Naive thymus-derived CD4-positive, alpha-beta T cell (primary cell): ENCODE results near the gene RHOU. TPM values are rescaled to one million over a fixed set of nuclear protein-coding genes. Genes with fewer than 3 reads are reported as not detected.

Source experiments
- ATAC-seq: fragments of 150-1000 bp; cut with Tn5 transposase; 2 replicates; pipeline ENCODE4 v1.10.0; 2021; ENCODE audit warnings: mild to moderate bottlenecking, moderate library complexity
- CTCF ChIA-PET: fragments of 350-600 bp; sonication (Branson Sonifier 250); formaldehyde crosslinking; loops from one replicate; lab custom pipeline; 2021; ENCODE audit warnings: antibody characterized with exemption; lab: Charles Lee
- POLR2A ChIA-PET: fragments of 350-600 bp; sonication (Branson Sonifier 250); formaldehyde crosslinking; loops from one replicate; lab custom pipeline; 2021; ENCODE audit warnings: antibody characterized with exemption, inconsistent platforms; lab: Charles Lee
- DNase-seq, 9 donors: peaks; one replicate each; pipeline versions ENCODE4 v3.0.0 to v3.0.0-alpha.2; 2020 to 2022; ENCODE audit warnings: mixed read lengths in 1 of 9
- H3K27ac ChIP-seq: one replicate; pipeline ENCODE4 v1.7.0; 2013; ENCODE audit warnings: mild to moderate bottlenecking, low read depth, low read length, moderate library complexity
- H3K27me3 ChIP-seq, 2 donors: one replicate each; pipeline ENCODE4 v1.7.0; 2013; ENCODE audit warnings: low read length in 2 of 2, mild to moderate bottlenecking in 2 of 2, moderate library complexity in 2 of 2; ENCODE audit not compliant: control insufficient read depth in 2 of 2, insufficient read depth in 2 of 2
- H3K36me3 ChIP-seq, 3 experiments: 1 replicate in 2 of 3; 2 replicates in 1 of 3; pipeline ENCODE4 v1.7.0; 2013; ENCODE audit warnings: low read length in 3 of 3, mild to moderate bottlenecking in 3 of 3, moderate library complexity in 1 of 3; ENCODE audit not compliant: insufficient read depth in 3 of 3, control insufficient read depth in 2 of 3
- H3K4me1 ChIP-seq, 2 donors: one replicate each; pipeline ENCODE4 v1.7.0; 2013; ENCODE audit warnings: low read length in 2 of 2, mild to moderate bottlenecking in 2 of 2, moderate library complexity in 1 of 2; ENCODE audit not compliant: control insufficient read depth in 2 of 2, insufficient read depth in 2 of 2
- H3K4me3 ChIP-seq: 2 replicates; pipeline ENCODE4 v1.7.0; 2013; ENCODE audit warnings: mild to moderate bottlenecking, low read length
- H3K9me3 ChIP-seq, 3 experiments: 1 replicate in 2 of 3; 2 replicates in 1 of 3; pipeline ENCODE4 v1.7.0; 2013; ENCODE audit warnings: low read length in 3 of 3; ENCODE audit not compliant: control insufficient read depth in 2 of 3
- H3K27ac Mint-ChIP-seq, 9 donors: one replicate each; pipeline ENCODE4 v1.8.0; 2020 to 2022; ENCODE audit warnings: mixed read lengths in 9 of 9, mild to moderate bottlenecking in 8 of 9, moderate library complexity in 5 of 9, inconsistent platforms in 2 of 9
- H3K27me3 Mint-ChIP-seq, 5 donors: one replicate each; pipeline ENCODE4 v1.8.0; 2021 to 2022; ENCODE audit warnings: mixed read lengths in 5 of 5, mild to moderate bottlenecking in 1 of 5
- H3K36me3 Mint-ChIP-seq, 5 donors: one replicate each; pipeline ENCODE4 v1.8.0; 2020 to 2022; ENCODE audit warnings: mixed read lengths in 5 of 5, mild to moderate bottlenecking in 3 of 5, inconsistent platforms in 1 of 5
- H3K4me1 Mint-ChIP-seq, 7 donors: one replicate each; pipeline ENCODE4 v1.8.0; 2020 to 2022; ENCODE audit warnings: mixed read lengths in 7 of 7, mild to moderate bottlenecking in 3 of 7, inconsistent platforms in 1 of 7
- H3K4me3 Mint-ChIP-seq, 10 donors: one replicate each; pipeline ENCODE4 v1.8.0; 2020 to 2022; ENCODE audit warnings: mild to moderate bottlenecking in 10 of 10, mixed read lengths in 10 of 10, moderate library complexity in 6 of 10, inconsistent platforms in 2 of 10
- H3K9me3 Mint-ChIP-seq, 11 donors: one replicate each; pipeline ENCODE4 v1.8.0; 2020 to 2022; ENCODE audit warnings: mixed read lengths in 11 of 11, mild to moderate bottlenecking in 4 of 11, inconsistent platforms in 1 of 11, moderate library complexity in 1 of 11
- intact Hi-C, 2 donors: fragments of 100-400 bp; cut with micrococcal nuclease; formaldehyde crosslinking; loops; one replicate each; pipeline ENCODE4 v1.15.1; 2023
- polyA plus RNA-seq, 2 donors: library from polyadenylated mRNA; unstranded; fragments of 300-500 nt; fragmentation: Illumina TruSeq; gene quantifications; one replicate each; pipeline ENCODE4 v1.2.3, GENCODE V29; 2021
- total RNA-seq, 6 experiments: library from RNA in 5 of 6; stranded (reverse) in 5 of 6; gene quantifications; 1 replicate in 5 of 6; 2 replicates in 1 of 6; pipeline ENCODE4 v1.2.3 and lab custom pipeline; 2021 to 2026

Gene RHOU
- total and polyA plus RNA-seq, 7 experiments from 2014 or later: 0.09 to 6.5 (median 1.5) TPM

GRCh38 chr1:228721407-228721806 lies 13.9 kb upstream of the RHOU start:
- ATAC-seq: no peak
- H3K4me3 Mint-ChIP-seq: no peak overlapping the region
- H3K36me3 ChIP-seq: no peaks in the 10 kb centered on the region
- intact Hi-C loops: no loop called here
- no peak overlapping the region for H3K27ac ChIP-seq
- ChIA-PET CTCF (interaction anchor here (0.5 to 0.7 kb wide), 2 partner anchors 43 to 83 kb away, joined by 3 read pairs; no protein-coding TSS in a partner anchor), POLR2A (no interaction called here)
- peaks cover 0 to 17% (median 11%) of the 10 kb centered on the region in 5 donors for H3K27me3 Mint-ChIP-seq
- H3K4me3 ChIP-seq: no peak overlapping the region
- H3K27ac Mint-ChIP-seq: no peak overlapping the region
- H3K9me3 ChIP-seq: no peaks in the 10 kb centered on the region
- H3K4me1 Mint-ChIP-seq: no peaks in the 10 kb centered on the region
- no peaks in the 10 kb centered on the region for H3K9me3 Mint-ChIP-seq
- H3K36me3 Mint-ChIP-seq: no peaks in the 10 kb centered on the region
- no peaks in the 10 kb centered on the region for H3K27me3 ChIP-seq
- no peak for DNase-seq
- no peaks in the 10 kb centered on the region for H3K4me1 ChIP-seq

DNA sequence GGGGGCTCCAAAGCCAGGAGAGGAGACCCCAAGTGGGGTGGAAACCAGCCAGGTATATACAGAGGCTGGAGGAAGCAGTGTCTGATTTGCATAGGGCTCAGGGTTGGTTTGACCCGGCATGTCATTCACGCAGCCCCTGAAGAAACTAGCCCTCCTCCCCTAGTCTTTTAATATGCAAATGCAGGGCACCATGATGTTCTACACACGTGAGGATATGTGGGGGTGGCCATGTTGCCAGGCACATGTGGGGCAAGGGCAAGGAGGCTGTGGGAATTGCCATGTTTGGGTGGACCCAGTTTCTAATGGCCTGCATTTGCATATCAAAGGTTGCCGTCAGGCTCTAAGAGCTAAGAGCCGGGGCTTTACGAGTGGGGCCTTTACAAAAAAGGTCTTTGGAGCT lies 12.0 kb upstream of the RHOU start:
- H3K27ac Mint-ChIP-seq: no peak overlapping the region

DNA sequence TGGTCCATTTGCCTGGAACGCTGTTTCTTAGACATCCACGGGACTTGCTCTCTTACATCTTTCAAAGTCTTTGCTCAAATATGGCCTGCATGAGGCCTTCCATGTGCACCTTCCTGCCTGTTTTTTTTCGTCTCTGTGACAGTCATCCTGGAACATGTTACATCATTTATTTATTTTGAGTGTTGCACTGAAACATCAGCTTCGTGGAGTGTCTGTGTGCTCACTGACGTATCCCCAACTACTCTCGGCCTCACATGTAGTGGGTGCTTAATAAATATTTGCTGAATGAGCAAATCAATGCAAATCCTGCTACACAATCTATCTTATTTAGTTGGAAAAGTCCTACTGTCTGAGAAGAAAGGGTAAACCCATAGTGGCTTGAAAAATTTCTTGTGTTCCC lies 11.4 kb upstream of the RHOU start:
- no peak for ATAC-seq
- ChIA-PET CTCF (no interaction called here), POLR2A (no interaction called here)
- no peaks in the 10 kb centered on the region for H3K9me3 ChIP-seq
- H3K4me3 Mint-ChIP-seq: no peak overlapping the region
- no peaks in the 10 kb centered on the region for H3K4me1 ChIP-seq
- H3K36me3 Mint-ChIP-seq: no peaks in the 10 kb centered on the region
- DNase-seq: no peak
- no peaks in the 10 kb centered on the region for H3K9me3 Mint-ChIP-seq
- intact Hi-C loops: no loop called here
- no peak overlapping the region for H3K27ac ChIP-seq
- no peak overlapping the region for H3K27ac Mint-ChIP-seq
- peaks cover 4 to 25% (median 12%) of the 10 kb centered on the region in 5 donors for H3K27me3 Mint-ChIP-seq
- H3K4me1 Mint-ChIP-seq: no peaks in the 10 kb centered on the region
- peaks cover 0 to 3% of the 10 kb centered on the region in 2 donors for H3K27me3 ChIP-seq
- no peak overlapping the region for H3K4me3 ChIP-seq
- H3K36me3 ChIP-seq: no peaks in the 10 kb centered on the region

More for the DNA sequence above, 12.0 kb upstream of the RHOU start:
- Mint-ChIP-seq H3K36me3 (no peaks in the 10 kb centered on the region), H3K27me3 (peaks cover 8 to 27% (median 12%) of the 10 kb centered on the region in 5 donors), H3K4me3 (no peak overlapping the region), H3K9me3 (no peaks in the 10 kb centered on the region), H3K4me1 (no peaks in the 10 kb centered on the region)
- H3K36me3 ChIP-seq: no peaks in the 10 kb centered on the region
- no peak overlapping the region for H3K4me3 ChIP-seq
- ChIA-PET POLR2A (no interaction called here), CTCF (no interaction called here)
- ATAC-seq (no peak), DNase-seq (no peak)
- no peaks in the 10 kb centered on the region for H3K4me1 ChIP-seq
- no peak overlapping the region for H3K27ac ChIP-seq
- peaks cover 0 to 3% of the 10 kb centered on the region in 2 donors for H3K27me3 ChIP-seq
- intact Hi-C loops: no loop called here
- H3K9me3 ChIP-seq: no peaks in the 10 kb centered on the region

DNA sequence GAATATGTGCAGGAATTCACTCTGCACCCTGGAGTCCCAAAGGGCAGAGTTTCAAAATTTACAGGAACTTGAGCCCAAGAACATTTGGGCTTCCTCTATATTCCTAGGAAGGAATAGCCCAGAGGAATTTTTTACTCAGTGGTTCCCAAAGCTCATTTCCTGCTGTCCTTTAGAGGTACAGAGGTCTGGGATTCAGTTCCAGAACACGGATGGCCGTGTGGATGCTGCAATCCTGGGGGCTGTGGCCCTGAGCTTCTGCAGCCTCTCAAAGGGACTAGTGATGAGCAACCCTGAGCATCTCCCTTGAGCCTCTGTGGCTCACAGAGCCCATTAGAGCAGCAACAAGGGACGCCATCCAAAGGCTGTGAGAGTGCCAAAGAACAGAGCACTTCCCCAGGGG lies 10.1 kb upstream of the RHOU start:
- Mint-ChIP-seq H3K27ac (no peak overlapping the region), H3K27me3 (peaks cover 6 to 34% (median 12%) of the 10 kb centered on the region in 5 donors), H3K36me3 (no peaks in the 10 kb centered on the region), H3K9me3 (no peaks in the 10 kb centered on the region), H3K4me1 (no peaks in the 10 kb centered on the region), H3K4me3 (no peak overlapping the region)
- DNase-seq: no peak
- no peaks in the 10 kb centered on the region for H3K4me1 ChIP-seq
- H3K9me3 ChIP-seq: no peaks in the 10 kb centered on the region
- H3K36me3 ChIP-seq: no peaks in the 10 kb centered on the region
- H3K27me3 ChIP-seq: peaks cover 0 to 3% of the 10 kb centered on the region in 2 donors
- ATAC-seq: no peak
- intact Hi-C loops: no loop called here
- ChIA-PET POLR2A (no interaction called here), CTCF (interaction anchor here (0.7 kb wide), 1 partner anchor 9 kb away, joined by 3 read pairs; no protein-coding TSS in a partner anchor)
- H3K27ac ChIP-seq: no peak overlapping the region
- H3K4me3 ChIP-seq: no peak overlapping the region

DNA sequence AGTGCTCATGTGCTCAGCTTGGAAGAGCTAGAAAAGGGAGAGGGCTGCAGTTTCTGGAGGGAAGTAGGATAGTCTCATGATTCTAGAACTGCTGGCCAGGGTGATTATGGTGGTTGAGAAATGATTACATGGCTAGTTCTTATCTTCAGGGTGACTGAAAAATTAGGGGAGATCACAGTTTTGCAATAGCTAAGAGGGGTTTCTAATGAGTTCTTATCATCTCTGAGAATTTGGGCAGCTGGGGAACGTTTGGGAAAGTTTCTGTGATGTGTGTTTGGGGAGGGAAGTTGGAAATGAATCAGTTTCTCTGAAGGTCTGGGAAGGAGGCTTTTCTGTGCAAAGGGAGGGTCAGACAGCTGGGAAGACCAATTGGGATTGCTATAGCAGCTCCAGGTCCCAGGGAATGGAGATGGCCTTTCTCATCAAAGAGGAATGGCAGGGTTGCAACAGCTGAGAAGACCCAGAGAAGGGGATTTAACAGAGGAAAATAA lies 7.6 kb upstream of the RHOU start:
- Histone ChIP-seq H3K36me3 (no peaks in the 10 kb centered on the region), H3K27ac (no peak overlapping the region), H3K4me1 (no peaks in the 10 kb centered on the region), H3K9me3 (no peaks in the 10 kb centered on the region), H3K4me3 (no peak overlapping the region), H3K27me3 (peaks cover 0 to 3% of the 10 kb centered on the region in 2 donors)
- Mint-ChIP-seq H3K4me1 (no peaks in the 10 kb centered on the region), H3K27me3 (peaks cover 12 to 51% (median 25%) of the 10 kb centered on the region in 5 donors), H3K27ac (no peak overlapping the region), H3K4me3 (no peak overlapping the region), H3K36me3 (no peaks in the 10 kb centered on the region), H3K9me3 (no peaks in the 10 kb centered on the region)
- intact Hi-C loops: no loop called here
- no peak for ATAC-seq
- POLR2A ChIA-PET: no interaction called here
- CTCF ChIA-PET: interaction anchor here (0.6 to 1.4 kb wide), 2 partner anchors 501 to 1044 kb away, joined by 3 read pairs; no protein-coding TSS in a partner anchor
- DNase-seq: no peak

GRCh38 chr1:228732426-228732825 lies 2.9 kb upstream of the RHOU start:
- intact Hi-C loops: loop anchor here in 1 of 2 donors (10.0 kb wide), 1 partner anchor 262 kb away; no protein-coding TSS in a partner anchor
- Histone ChIP-seq H3K36me3 (no peaks in the 10 kb centered on the region), H3K27me3 (peaks cover 0 to 3% of the 10 kb centered on the region in 2 donors), H3K27ac (no peak overlapping the region), H3K9me3 (no peaks in the 10 kb centered on the region), H3K4me1 (peaks cover 0 to 7% of the 10 kb centered on the region in 2 donors), H3K4me3 (no peak overlapping the region)
- Mint-ChIP-seq H3K27me3 (peaks cover 2 to 66% (median 18%) of the 10 kb centered on the region in 5 donors), H3K27ac (no peak overlapping the region), H3K4me1 (peaks cover 5 to 21% (median 10%) of the 10 kb centered on the region in 7 donors), H3K9me3 (no peaks in the 10 kb centered on the region), H3K4me3 (peak overlapping the region in 1 of 10 donors; percentile 25), H3K36me3 (no peaks in the 10 kb centered on the region)
- POLR2A ChIA-PET: no interaction called here
- ATAC-seq: no peak
- DNase-seq: no peak
- CTCF ChIA-PET: no interaction called here

DNA sequence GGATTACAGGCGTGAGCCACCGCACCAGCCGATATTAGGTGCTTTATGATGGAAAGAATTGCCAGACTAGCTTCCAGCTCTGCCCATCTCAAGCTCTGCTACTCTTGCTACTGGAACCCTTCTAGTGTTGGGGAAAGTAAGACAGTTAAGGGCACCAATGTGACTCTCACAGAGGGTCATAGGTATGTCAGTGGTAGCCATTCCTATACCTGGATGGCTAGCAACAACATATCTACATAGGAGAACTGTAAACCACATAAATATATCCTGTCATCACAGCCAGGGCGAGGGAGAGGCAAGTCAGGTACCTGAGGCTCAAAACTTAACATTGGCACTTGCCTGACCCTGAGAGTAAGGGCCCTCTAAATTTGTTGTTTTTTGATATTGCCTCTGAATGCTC lies 1.7 kb upstream of the RHOU start:
- Mint-ChIP-seq H3K4me3 (no peak overlapping the region), H3K27me3 (peaks cover 0 to 62% (median 14%) of the 10 kb centered on the region in 5 donors), H3K36me3 (no peaks in the 10 kb centered on the region), H3K27ac (peak overlapping the region in 1 of 9 donors; percentile 34), H3K4me1 (peaks cover 8 to 28% (median 12%) of the 10 kb centered on the region in 7 donors), H3K9me3 (no peaks in the 10 kb centered on the region)
- POLR2A ChIA-PET: no interaction called here
- peaks cover 0 to 7% of the 10 kb centered on the region in 2 donors for H3K4me1 ChIP-seq
- DNase-seq: no peak
- H3K27ac ChIP-seq: no peak overlapping the region
- H3K27me3 ChIP-seq: no peaks in the 10 kb centered on the region
- intact Hi-C loops: loop anchor here in 1 of 2 donors (10.0 kb wide), 1 partner anchor 261 kb away; no protein-coding TSS in a partner anchor
- H3K36me3 ChIP-seq: no peaks in the 10 kb centered on the region
- CTCF ChIA-PET: interaction anchor here (3.9 to 4.7 kb wide), 2 partner anchors 495 to 522 kb away, joined by 33 to 55 read pairs; no protein-coding TSS in a partner anchor
- ATAC-seq: no peak
- H3K4me3 ChIP-seq: no peak overlapping the region
- no peaks in the 10 kb centered on the region for H3K9me3 ChIP-seq
